BE2C (cell line): ENCODE results near the gene TMEM132C.
A peak's percentile ranks its signal among the peaks of the same experiment; 100 is the strongest.
"Not testable (repeated sequence)": the region's sequence is repeated elsewhere in the genome, so short reads cannot be mapped to it uniquely, and the experiment has no call there.

ENCODE experiments used
- DNase-seq: peaks from one replicate; pipeline ENCODE4 v3.0.0-alpha.2; 2020
- H3K27me3 ChIP-seq: fragments of 250-450 bp; sonication (Bioruptor Pico); 2 replicates; pipeline ENCODE4 v1.5.1; 2020; ENCODE audit warnings: mild to moderate bottlenecking
- H3K36me3 ChIP-seq: fragments of 250-450 bp; sonication (Bioruptor Pico); 2 replicates; pipeline ENCODE4 v1.5.1; 2020; ENCODE audit warnings: mild to moderate bottlenecking
- H3K4me1 ChIP-seq: fragments of 250-450 bp; sonication (Bioruptor Pico); 2 replicates; pipeline ENCODE4 v1.5.1; 2020
- H3K4me3 ChIP-seq: 2 replicates; pipeline ENCODE4 v1.5.1; 2011; ENCODE audit warnings: low read depth, low read length
- H3K9me3 ChIP-seq: fragments of 250-450 bp; sonication (Bioruptor Pico); 2 replicates; pipeline ENCODE4 v1.5.1; 2020
- TF ChIP-seq, protein P1 (sequence below): IDR thresholded peaks from 2 replicates; pipeline ENCODE4 v1.5.1; 2012; ENCODE audit warnings: mild to moderate bottlenecking, low read depth, low read length

The TMEM132C gene

DNA sequence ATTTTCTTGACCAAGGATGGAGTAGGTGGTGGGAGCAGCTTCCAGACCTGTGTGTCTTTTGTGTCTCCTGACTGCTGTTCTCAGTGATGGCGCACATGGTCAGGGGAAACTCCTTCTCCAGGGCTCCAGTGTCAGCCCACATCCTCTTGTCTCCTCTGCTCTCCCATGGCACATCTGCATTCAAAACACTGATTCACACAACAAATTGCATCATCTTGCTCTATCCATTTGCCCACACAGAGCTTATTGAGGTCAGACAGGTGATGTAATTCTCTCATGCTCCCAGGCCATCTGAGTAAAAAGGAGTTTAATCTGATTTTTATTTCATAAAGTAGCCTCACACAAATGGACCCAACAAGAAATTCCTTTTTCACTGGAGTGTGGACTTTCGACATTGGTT lies 21.8 kb upstream of the TMEM132C start:
- TF ChIP-seq, protein P1, sequence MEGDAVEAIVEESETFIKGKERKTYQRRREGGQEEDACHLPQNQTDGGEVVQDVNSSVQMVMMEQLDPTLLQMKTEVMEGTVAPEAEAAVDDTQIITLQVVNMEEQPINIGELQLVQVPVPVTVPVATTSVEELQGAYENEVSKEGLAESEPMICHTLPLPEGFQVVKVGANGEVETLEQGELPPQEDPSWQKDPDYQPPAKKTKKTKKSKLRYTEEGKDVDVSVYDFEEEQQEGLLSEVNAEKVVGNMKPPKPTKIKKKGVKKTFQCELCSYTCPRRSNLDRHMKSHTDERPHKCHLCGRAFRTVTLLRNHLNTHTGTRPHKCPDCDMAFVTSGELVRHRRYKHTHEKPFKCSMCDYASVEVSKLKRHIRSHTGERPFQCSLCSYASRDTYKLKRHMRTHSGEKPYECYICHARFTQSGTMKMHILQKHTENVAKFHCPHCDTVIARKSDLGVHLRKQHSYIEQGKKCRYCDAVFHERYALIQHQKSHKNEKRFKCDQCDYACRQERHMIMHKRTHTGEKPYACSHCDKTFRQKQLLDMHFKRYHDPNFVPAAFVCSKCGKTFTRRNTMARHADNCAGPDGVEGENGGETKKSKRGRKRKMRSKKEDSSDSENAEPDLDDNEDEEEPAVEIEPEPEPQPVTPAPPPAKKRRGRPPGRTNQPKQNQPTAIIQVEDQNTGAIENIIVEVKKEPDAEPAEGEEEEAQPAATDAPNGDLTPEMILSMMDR: no peak

DNA sequence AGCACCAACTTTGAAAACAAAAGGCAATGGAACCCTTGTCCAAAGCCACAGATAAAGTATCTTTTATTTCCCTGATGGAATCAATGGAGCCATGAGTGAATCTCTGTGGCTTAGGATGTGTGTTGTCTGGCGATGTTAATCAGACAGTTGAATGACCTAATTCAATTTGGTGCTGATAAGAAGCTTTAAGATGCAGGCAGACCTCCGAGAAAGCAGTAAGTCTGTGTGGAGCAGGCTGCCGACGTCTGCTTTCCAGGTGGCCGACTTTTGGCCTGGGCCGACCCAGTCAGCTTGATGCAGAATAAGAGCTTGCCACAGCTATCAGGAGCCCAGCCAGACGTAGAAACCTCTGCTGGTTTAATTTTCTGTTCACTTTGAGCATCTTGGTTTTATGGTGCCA lies 21.1 kb upstream of the TMEM132C start:
- TF ChIP-seq, protein P1: no peak
- Histone ChIP-seq H3K9me3 (no peaks in the 10 kb centered on the region; the same call in 1 of the 2 replicates), H3K36me3 (no peaks in the 10 kb centered on the region), H3K27me3 (no peaks in the 10 kb centered on the region), H3K4me3 (no peak overlapping the region), H3K4me1 (no peaks in the 10 kb centered on the region)
- no peak for DNase-seq

More for the DNA sequence above, 21.8 kb upstream of the TMEM132C start:
- DNase-seq: no peak
- Histone ChIP-seq H3K4me3 (no peak overlapping the region), H3K4me1 (no peaks in the 10 kb centered on the region), H3K36me3 (no peaks in the 10 kb centered on the region), H3K27me3 (no peaks in the 10 kb centered on the region), H3K9me3 (no peaks in the 10 kb centered on the region; the same call in 1 of the 2 replicates)

DNA sequence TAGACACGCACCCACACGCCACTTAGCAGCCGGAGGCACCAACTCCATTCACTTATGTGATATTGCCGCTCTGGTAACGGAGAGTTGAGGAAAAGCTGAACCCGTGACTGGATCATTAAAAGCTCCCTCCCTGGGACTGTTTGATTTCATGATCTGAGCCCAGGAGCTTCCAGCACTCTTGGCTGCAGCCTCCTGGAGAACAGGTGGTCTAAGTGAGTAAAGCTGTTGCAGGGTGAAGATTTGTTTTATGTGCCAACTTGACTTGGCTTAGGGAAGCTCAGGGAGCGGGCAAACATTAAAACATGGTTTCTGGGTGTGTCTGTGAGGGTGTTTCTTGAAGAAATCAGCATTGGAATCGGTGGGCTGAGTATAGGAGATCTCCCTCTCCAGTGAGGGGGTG lies 16.9 kb upstream of the TMEM132C start:
- no peaks in the 10 kb centered on the region; the same call in 1 of the 2 replicates for H3K9me3 ChIP-seq
- DNase-seq: no peak
- H3K27me3 ChIP-seq: no peaks in the 10 kb centered on the region
- TF ChIP-seq, protein P1: no peak
- H3K4me3 ChIP-seq: no peak overlapping the region
- no peaks in the 10 kb centered on the region for H3K36me3 ChIP-seq
- H3K4me1 ChIP-seq: no peaks in the 10 kb centered on the region

DNA sequence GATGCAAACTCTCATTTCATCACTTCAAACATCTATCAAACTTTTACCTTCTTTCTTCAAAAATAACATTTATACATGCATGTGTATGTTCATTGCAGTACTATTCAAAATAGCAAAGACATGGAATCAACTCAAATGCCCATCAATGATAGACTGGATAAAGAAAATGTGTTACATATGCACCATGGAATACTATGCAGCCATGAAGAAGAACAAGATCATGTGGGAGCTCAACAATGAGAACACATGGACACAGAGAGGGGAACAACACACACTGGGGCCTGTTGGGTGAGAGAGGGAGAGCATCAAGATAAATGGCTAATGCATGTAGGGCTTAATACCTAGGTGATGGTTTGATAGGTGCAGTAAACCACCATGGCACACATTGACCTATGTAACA lies 13.1 kb upstream of the TMEM132C start:
- H3K4me1 ChIP-seq, H3K36me3 ChIP-seq, H3K9me3 ChIP-seq, H3K27me3 ChIP-seq, DNase-seq, H3K4me3 ChIP-seq: not testable (repeated sequence)

DNA sequence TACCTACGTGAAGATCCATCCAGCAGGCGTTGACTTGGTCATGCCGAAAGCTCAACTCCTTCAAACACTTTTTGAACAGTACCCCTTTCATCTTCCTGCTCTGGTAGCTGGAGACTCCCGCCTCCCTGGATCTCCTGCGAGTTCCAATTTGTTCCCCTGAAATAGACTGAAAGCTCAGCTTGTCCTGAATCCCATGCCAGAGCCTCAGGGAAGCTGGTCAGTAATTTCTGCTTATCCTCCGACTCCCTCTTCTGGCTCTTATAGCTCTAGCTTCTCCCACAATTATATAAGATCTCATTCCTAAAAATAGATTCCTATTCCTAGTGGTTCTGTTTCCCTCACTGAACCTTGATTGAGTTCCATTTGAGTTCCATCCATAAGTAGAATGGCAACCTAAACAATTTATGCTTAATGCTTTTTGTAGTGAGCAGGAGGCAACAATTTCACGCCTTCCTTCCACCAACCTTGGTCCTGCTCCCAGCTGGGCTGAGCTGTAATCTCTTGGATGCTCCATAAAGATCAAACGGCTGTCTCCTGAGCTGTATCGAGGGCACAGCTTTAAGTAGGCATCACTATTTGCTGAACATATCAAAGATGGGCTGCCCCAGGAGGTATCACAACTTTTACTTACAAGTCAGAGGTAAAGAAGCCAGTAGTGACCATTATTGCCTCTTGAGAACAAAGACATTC lies 8.0 kb upstream of the TMEM132C start:
- Histone ChIP-seq H3K27me3 (no peaks in the 10 kb centered on the region), H3K9me3 (no peaks in the 10 kb centered on the region), H3K36me3 (no peaks in the 10 kb centered on the region), H3K4me3 (no peak overlapping the region), H3K4me1 (no peaks in the 10 kb centered on the region)
- TF ChIP-seq, protein P1: no peak
- DNase-seq: no peak

DNA sequence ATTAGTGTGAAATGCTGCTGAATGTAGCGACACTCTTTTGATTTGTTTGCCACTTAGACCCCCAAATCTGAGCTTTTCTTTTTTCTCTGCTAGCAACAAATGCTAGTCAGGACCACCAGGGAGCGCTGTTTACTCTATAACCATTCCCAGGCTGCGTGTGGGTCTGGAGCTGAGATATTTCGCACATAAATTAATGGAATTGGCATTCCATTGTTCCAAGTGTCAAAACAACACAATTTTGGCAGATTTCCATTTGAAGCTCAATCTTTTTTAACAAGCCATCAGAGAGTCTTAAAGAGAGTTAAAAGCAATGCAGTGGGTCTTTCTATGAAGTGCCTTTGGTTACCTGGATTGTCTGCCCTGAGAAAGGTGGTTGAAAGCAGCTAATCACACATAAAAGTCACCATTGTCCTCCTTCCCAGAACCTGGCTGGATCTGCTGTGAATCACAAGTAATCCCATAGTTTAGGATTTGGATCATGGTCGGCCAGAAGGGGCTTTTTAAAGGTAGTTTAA lies 7.4 kb upstream of the TMEM132C start:
- DNase-seq: no peak
- Histone ChIP-seq H3K4me1 (no peaks in the 10 kb centered on the region), H3K36me3 (no peaks in the 10 kb centered on the region), H3K27me3 (no peaks in the 10 kb centered on the region), H3K4me3 (no peak overlapping the region), H3K9me3 (no peaks in the 10 kb centered on the region)
- TF ChIP-seq, protein P1: peak; percentile 46
